CD4-positive, alpha-beta T cell treated with Interleukin-12 subunit alpha and Interleukin-12 subunit beta, for 1 hour (primary cell): ENCODE results near the gene ARHGAP9.
"Not testable (repeated sequence)": the region's sequence is repeated elsewhere in the genome, so short reads cannot be mapped to it uniquely, and the experiment has no call there.

Source experiments
- DNase-seq: peaks from one replicate; pipeline ENCODE4 v3.0.0-alpha.2; 2020

Gene ARHGAP9

DNA sequence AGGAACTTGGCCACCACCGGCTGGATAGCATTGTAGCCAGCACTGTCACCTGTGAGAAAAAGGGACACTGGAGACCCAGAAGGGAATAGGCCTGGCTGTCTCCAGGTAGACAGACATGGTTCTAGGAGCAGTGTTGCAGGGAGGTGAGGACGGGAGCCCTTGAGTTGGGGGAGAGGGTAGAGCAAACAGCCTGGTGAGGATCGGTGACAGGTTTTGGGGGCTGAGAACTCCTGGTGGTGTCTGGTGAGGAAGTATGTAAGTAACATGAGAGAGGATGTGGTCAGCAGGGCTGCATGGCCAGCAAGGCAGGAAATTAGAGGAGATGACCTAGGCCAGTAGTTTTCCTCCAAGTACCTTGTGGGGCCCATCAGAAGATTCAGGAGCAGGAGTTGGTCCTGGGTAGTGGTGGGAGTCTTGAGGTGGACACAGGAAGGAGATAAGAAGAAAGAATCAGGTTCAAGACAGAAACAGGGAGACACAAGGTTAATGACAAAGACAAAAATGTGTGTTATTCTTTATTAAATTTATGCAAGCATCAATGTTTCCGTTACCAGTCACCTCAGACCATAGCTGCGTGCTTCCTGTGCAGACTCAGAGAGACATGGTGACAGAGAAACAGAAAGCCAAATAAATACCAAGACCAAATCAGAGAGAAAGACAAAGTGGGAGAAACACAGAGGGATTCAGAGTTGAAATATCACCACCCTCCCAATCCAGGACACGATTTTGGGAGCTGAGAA, at the start of gene ARHGAP9:
ARHGAP9 (minus strand) TSS at position 491 of the 740 bp plus-strand sequence; CDS start at position 31, 460 bp downstream.
- DNase-seq, result peak; percentile 85

GRCh38 chr12:57528831-57529555, 49.3 kb upstream of the ARHGAP9 start:
- no peak for DNase-seq

DNA sequence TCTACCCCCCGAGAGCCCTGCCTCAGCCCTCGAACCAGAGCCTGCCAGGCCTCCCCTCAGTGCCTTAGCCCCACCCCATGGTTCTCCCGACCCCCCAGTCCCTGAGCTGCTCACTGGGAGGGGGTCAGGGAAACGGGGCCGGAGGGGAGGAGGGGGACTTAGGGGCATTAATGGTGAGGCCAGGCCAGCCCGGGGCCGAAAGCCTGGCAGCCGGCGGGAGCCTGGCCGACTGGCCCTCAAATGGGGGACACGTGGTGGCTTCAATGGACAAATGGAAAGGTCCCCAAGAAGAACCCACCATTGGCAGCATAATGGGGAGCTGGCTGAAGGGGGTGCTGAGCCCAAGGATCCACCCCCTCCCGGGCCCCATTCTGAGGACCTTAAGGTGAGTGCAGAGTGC, 48.5 kb upstream of the ARHGAP9 start:
- no peak for DNase-seq

GRCh38 chr12:57527184-57527583, 47.5 kb upstream of the ARHGAP9 start:
- DNase-seq, result no peak

DNA sequence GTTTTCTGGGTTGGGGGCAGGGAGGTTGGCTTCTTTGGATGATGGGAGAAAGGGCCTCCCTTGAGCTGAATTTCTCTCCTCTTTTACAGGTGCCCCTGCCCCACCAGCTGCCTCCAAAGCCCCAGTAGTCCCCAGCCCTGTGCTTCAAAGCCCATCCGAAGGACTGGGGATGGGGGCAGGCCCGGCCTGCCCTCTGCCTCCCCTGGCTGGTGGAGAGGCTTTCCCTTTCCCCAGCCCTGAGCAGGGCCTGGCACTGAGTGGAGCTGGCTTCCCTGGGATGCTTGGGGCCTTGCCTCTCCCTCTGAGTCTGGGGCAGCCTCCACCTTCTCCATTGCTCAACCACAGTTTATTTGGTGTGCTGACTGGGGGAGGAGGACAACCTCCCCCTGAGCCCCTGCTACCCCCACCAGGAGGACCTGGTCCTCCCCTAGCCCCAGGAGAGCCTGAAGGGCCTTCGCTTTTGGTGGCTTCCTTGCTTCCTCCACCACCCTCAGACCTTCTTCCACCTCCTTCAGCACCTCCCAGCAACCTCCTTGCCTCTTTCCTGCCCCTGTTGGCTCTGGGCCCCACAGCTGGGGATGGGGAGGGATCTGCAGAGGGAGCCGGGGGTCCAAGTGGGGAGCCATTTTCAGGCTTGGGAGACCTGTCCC, 46.9 kb upstream of the ARHGAP9 start:
- DNase-seq, result no peak

- DNase-seq, result no peak
Measured at GRCh38 chr12:57525615-57526383, 46.1 kb upstream of the ARHGAP9 start.

- no peak for DNase-seq
Measured at GRCh38 chr12:57524814-57525614, 45.3 kb upstream of the ARHGAP9 start.

DNA sequence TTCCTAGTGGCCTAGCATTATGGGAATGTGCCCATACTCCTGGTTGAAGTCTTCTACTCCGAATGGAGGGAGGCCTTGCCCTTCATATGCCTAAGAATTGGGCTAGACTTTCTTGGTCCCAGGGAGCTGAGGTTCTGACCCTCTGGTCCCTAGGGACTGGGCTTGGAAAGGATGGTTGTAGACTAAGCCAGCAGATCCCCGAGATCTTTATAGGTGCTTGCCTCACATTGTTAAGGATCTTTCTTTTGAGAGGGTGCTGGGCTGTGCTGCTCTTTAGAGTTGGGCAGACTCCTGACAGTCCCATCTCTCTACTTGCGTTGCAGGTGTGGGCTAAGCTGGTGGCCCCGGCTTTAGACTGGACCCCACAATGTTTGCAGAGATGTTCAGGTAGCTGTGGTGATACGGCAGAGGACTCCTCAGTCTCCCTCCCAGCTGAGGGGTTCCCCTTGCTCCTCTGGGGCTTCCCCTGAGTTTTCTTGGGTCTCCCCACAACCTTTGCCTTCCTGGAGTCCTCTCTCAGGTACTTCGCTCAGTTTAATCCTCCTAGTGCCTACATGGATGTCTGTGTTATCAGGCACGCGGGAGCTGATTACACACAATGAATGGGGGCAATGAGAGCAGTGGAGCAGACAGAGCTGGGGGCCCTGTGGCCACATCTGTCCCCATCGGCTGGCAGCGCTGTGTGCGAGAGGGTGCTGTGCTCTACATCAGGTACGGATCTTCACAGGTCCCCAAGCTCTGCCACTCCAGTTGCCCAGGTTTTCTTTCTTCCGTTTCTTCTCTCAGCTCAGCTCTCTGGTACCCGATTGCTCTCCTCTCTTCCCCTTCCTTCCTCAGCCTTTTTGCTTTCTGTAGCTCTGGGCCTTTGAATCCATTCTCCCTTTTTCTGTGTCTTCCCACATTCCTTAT, 44.3 kb upstream of the ARHGAP9 start:
- peak; percentile 41 for DNase-seq

DNA sequence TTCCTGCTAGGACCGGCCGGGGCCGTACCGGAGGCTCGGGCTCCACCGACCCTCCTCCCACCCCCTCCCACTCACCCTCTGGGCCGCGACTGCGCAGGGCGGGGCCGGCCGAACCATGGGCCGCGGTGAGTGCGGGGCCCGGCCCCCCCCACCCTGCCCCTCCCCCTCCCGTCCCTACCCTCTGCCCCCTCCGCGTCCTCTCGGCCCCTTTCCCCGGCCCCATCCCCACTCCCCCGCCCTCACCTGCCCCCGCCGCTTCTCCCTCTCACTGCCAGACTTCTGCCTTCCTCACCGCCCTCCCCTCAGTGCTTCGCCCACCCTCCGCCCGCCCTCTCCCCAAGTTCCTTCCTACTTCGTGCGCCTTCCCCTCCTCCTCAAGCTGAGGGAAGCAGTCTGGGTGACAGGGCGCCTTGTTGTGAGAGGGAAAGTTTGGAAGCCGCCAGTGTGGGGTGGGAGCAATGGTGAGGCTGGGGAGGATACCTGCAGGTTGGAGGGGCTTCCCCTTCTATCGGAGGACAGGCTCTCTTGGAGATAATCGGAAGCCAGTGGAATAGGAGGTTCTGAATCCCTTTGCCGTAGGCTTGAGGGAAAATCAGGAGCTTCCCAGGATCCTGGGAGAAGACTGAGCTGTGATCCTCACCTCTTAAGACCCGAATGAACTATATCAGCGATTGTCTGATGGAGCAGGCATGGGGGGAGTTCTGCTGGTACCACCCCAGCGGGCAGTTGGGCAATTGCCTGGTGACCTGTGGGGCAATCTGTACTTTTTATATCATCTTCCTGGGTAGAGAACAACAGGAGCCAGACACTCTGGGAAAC, 43.4 kb upstream of the ARHGAP9 start:
- no peak for DNase-seq

DNA sequence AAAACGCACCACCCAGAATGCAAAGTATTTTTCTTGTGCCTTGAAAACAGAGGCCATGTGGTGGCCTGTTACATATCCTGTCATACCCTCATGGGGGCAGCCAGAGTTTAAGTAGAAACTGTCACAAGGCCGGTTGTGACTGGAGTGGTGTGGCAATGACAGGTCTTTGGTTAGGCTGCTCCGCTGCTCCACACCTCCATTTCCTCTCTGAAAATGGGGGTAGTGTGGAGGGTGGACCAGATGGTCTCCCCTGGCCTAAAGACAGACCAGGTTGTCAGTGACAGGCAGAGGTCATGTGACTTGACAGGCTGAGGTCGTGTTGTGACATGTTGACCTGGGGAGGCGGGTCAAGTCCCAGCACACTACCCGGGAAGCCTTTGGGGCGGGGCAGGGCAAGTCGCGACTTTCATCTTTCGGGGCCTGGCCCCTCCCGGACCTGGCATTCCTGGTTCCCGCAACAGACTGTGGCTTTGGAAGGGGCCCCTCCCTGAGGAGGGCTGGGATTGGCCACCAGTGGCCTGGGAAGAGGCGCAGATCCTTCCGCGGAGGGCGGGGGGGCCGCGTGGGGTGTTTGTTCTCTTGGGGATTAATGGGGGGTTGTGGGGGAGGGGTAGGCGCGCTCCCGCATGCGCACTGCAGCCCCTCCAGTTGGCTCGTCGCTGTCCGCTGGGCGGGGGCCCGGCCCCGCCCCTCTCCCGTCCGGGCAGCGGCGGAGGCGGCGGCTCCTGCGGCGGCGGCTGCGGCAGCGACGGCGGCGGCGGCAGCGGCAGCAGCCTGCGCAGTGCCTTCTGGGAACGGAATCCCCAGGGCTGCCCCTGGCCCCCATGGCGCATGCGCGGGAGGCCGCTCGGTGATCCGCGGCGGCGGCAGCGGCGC, 42.6 kb upstream of the ARHGAP9 start, which contains the start of gene MBD6:
MBD6 (plus strand) TSS at position 814 of the 876 bp plus-strand sequence. CDS start 1,480 bp downstream, outside the sequence.
- peak; percentile 94 for DNase-seq

DNA sequence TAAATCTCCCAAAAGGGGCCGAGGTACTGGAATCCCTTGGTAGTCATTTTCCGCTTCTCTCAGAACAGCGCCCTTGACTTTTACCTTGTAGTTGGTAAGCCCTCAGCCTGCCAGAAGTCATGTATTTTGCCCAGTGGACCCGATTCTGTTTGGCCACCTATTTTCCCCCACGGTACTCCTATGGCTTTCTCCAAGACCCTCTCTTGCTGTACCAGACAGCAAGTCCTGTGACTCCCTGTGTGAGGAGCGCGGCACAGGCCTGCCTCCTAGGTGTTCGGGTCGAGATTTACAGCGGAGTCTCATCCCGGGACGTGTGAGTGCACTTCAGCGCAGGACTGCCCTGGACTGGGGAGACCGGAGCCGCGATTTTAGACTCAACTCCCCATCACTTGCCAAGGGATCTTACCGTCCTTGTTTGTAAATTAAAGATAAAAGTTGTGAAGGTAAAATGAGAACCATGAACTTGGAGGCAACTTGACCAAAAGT, 41.9 kb upstream of the ARHGAP9 start:
- DNase-seq, result peak; percentile 22

DNA sequence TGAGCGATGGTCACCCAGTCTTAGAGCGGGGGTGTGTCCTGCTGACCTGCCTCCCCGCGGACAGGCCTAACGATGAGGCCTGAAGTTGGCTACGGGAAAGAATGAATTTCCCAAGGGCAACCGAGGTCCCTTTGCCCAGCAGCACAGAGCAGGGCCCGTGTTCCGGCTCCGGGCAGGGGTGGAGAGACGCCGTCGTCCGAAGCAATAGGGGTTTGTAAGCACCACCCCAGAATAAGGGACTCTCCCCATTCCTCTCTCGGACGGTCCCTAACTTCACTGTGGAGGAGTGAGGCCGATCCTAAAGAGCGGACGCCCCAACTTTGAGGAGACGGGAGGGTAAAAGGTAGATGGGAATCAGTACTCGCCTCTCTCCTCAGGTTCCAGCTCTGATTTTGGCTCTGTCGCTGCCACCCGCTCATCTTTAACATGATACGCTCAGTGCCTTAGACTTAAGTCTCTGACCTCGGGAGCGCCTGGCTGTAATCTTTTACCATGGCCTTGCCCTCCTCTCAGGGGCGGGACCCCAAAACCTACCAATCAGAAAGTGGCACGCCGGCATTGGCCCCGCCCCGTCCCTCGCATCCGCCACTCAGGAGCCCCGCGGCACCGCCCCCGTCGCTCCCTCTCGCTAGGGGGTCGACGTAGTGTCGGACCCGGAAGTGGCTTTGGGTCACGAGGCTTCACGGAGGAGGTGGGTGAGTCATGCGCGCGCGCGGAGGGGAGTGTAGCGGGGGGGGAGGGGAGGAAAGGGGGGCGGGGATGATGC, 40.6 kb upstream of the ARHGAP9 start, which contains the start of gene DDIT3:
DDIT3 (minus strand) TSS at position 462 of the 766 bp plus-strand sequence. CDS start 3,108 bp downstream, outside the sequence.
- DNase-seq, result peak; percentile 100

GRCh38 chr12:57519796-57520052, 40.1 kb upstream of the ARHGAP9 start:
- peak; percentile 26 for DNase-seq

DNA sequence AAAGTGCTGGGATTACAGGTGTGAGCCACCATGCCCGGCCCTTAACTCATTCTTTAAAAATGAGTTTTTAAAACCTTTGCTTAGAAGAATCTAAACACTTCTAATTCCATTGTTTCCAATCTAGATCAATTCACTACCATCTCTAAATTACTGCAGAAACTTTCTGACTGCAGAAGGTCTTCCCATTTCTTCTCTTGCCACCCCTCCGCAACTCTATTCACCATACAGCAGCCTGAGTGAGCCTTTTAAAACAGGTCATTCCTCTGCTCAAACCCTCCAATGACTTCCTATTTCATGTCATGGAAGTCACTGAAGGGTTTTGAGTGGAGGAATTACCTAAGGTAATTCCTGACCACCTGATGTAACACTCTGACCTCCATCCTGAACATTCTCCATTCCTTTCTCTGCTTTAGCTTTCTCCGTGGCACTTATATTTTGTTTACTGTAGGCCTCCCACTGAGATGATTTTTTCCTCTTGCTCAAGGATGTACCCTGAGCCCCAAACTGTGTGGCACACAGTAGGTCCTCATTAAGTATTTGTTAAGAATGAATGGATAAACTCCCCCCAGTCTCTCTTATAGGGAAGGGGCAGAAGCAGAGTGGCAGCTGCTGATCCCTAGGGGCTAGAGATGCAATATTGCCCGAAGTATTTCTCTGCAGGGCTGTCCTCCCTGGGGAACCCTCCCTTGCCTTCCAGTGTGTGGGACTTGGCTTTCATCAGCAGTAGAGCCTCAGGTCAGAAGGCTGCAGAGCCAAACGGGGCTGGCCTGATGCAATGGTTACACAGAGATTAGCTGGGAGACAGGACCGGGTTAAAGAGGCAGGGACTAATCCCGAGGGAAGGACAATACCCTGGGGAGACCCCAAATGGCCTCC, 39.5 kb upstream of the ARHGAP9 start:
- DNase-seq, result no peak

- no peak for DNase-seq
Measured at GRCh38 chr12:57518176-57518919, 38.7 kb upstream of the ARHGAP9 start.

GRCh38 chr12:57517718-57518117, 38.1 kb upstream of the ARHGAP9 start:
- DNase-seq, result not testable (repeated sequence)
